ENCODE results near the gene TTC34.
A peak's percentile ranks its signal among the peaks of the same experiment; 100 is the strongest.

TTC34 gene

GRCh38 chr1:2821966-2822620 lies 20.6 kb upstream of the TTC34 start:
- H3K36me3 ChIP-seq (ENCODE audit: insufficient read depth, low read length) = no peaks in the 10 kb centered on the region
- H2AFZ ChIP-seq (ENCODE audit: low read length) = no peak overlapping the region
- no peaks in the 10 kb centered on the region for H3K9me2 ChIP-seq (ENCODE audit: low read depth, low read length)
- no peak overlapping the region for H3K4me2 ChIP-seq (ENCODE audit: low read length)
- no peaks in the 10 kb centered on the region for H3K4me1 ChIP-seq (ENCODE audit: insufficient read depth, low read length, severe bottlenecking)
- no peaks in the 10 kb centered on the region for H3K79me2 ChIP-seq (ENCODE audit: insufficient read depth, low read length)
- no peaks in the 10 kb centered on the region for H3K27me3 ChIP-seq (ENCODE audit: insufficient read depth, low read length)
- H3K27ac ChIP-seq (ENCODE audit: low read depth, low read length, poor library complexity, severe bottlenecking) = no peak overlapping the region
- no peak overlapping the region for H3K4me3 ChIP-seq (ENCODE audit: low read depth, low read length, poor library complexity, severe bottlenecking)
- no peak for TF ChIP-seq EZH2 (IDR thresholded peaks at IDR 0.05; ENCODE audit: borderline replicate concordance, low read length)
- TF ChIP-seq, protein P1, sequence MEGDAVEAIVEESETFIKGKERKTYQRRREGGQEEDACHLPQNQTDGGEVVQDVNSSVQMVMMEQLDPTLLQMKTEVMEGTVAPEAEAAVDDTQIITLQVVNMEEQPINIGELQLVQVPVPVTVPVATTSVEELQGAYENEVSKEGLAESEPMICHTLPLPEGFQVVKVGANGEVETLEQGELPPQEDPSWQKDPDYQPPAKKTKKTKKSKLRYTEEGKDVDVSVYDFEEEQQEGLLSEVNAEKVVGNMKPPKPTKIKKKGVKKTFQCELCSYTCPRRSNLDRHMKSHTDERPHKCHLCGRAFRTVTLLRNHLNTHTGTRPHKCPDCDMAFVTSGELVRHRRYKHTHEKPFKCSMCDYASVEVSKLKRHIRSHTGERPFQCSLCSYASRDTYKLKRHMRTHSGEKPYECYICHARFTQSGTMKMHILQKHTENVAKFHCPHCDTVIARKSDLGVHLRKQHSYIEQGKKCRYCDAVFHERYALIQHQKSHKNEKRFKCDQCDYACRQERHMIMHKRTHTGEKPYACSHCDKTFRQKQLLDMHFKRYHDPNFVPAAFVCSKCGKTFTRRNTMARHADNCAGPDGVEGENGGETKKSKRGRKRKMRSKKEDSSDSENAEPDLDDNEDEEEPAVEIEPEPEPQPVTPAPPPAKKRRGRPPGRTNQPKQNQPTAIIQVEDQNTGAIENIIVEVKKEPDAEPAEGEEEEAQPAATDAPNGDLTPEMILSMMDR (IDR thresholded peaks at IDR 0.05; ENCODE audit: low read length) = peak; percentile 39; the same call in 1 of the 2 replicates
- H3F3A ChIP-seq (ENCODE audit: insufficient read depth, low read length) = no peaks in the 10 kb centered on the region
- no peak overlapping the region for H3K9ac ChIP-seq (ENCODE audit: low read length)
- H4K20me1 ChIP-seq (ENCODE audit: insufficient read depth, low read length) = no peaks in the 10 kb centered on the region
- H3K9me3 ChIP-seq (ENCODE audit: low read length) = no peaks in the 10 kb centered on the region

DNA sequence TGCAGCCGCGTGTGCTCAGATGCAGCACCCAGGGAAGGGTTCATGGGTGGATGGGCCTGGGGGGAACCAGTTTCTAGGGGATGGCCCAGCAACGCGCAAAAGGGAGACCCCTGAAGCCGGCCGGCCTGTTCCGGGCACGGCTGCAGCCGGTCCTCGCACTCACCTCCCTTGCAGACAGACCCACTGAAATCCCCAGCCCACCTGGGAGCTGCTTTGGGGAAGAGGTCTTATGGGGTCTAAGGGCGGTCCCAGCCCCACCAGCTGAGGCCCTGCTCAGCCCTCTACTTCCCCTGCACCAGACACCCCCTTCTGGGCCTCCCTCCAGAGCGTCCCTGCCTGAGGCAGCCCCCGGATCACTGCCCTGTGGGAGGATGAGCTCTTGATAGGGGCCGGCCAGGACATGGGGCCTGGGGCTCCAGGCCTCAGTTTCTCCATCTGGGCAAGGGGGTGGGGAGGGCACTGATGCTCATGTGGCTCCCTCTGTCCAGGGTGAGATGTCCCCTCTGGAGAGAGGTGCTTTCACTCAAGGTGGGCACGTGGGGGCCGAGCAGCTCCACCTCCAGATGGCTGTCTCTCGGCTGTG lies 20.0 kb upstream of the TTC34 start:
- no peaks in the 10 kb centered on the region for H3K9me3 ChIP-seq (ENCODE audit: low read length)

GRCh38 chr1:2820731-2821372 lies 19.4 kb upstream of the TTC34 start:
- Histone ChIP-seq H4K20me1 (ENCODE audit: insufficient read depth, low read length) (no peaks in the 10 kb centered on the region), H3K79me2 (ENCODE audit: insufficient read depth, low read length) (no peaks in the 10 kb centered on the region), H3K9ac (ENCODE audit: low read length) (no peak overlapping the region), H3K9me2 (ENCODE audit: low read depth, low read length) (no peaks in the 10 kb centered on the region), H3K27ac (ENCODE audit: low read depth, low read length, poor library complexity, severe bottlenecking) (no peak overlapping the region), H3K36me3 (ENCODE audit: insufficient read depth, low read length) (no peaks in the 10 kb centered on the region), H3K4me1 (ENCODE audit: insufficient read depth, low read length, severe bottlenecking) (no peaks in the 10 kb centered on the region), H3K9me3 (ENCODE audit: low read length) (no peaks in the 10 kb centered on the region), H2AFZ (ENCODE audit: low read length) (no peak overlapping the region), H3K27me3 (ENCODE audit: insufficient read depth, low read length) (no peaks in the 10 kb centered on the region), H3K4me3 (ENCODE audit: low read depth, low read length, poor library complexity, severe bottlenecking) (no peak overlapping the region), H3K4me2 (ENCODE audit: low read length) (no peak overlapping the region), H3F3A (ENCODE audit: insufficient read depth, low read length) (no peaks in the 10 kb centered on the region)
- TF ChIP-seq, protein P1 (IDR thresholded peaks at IDR 0.05; ENCODE audit: low read length) = no peak
- TF ChIP-seq EZH2 (IDR thresholded peaks at IDR 0.05; ENCODE audit: borderline replicate concordance, low read length) = no peak

More for the DNA sequence above, 20.0 kb upstream of the TTC34 start:
- Histone ChIP-seq H3K4me3 (ENCODE audit: low read depth, low read length, poor library complexity, severe bottlenecking) (no peak overlapping the region), H3K9me2 (ENCODE audit: low read depth, low read length) (no peaks in the 10 kb centered on the region), H3K4me1 (ENCODE audit: insufficient read depth, low read length, severe bottlenecking) (no peaks in the 10 kb centered on the region), H3K79me2 (ENCODE audit: insufficient read depth, low read length) (no peaks in the 10 kb centered on the region), H4K20me1 (ENCODE audit: insufficient read depth, low read length) (no peaks in the 10 kb centered on the region), H2AFZ (ENCODE audit: low read length) (no peak overlapping the region), H3K9ac (ENCODE audit: low read length) (no peak overlapping the region), H3K27me3 (ENCODE audit: insufficient read depth, low read length) (no peaks in the 10 kb centered on the region), H3K27ac (ENCODE audit: low read depth, low read length, poor library complexity, severe bottlenecking) (no peak overlapping the region), H3K4me2 (ENCODE audit: low read length) (no peak overlapping the region), H3F3A (ENCODE audit: insufficient read depth, low read length) (no peaks in the 10 kb centered on the region), H3K36me3 (ENCODE audit: insufficient read depth, low read length) (no peaks in the 10 kb centered on the region)
- TF ChIP-seq, protein P1 (IDR thresholded peaks at IDR 0.05; ENCODE audit: low read length) = no peak
- no peak for TF ChIP-seq EZH2 (IDR thresholded peaks at IDR 0.05; ENCODE audit: borderline replicate concordance, low read length)
